GM12878 (cell line): ENCODE measurements around the gene DAB2IP. TPM values are rescaled to one million over a fixed set of nuclear protein-coding genes. Genes with fewer than 3 reads are reported as not detected.

Experiments
- ATAC-seq: fragments of 200-7000 bp; cut with Tn5 transposase; 3 replicates; pipeline ENCODE4 v1.9.1; 2020; ENCODE audit warnings: mild to moderate bottlenecking, moderate library complexity
- BruUV-seq: library from RNA; stranded (reverse); fragments of 400-500 nt; replicated peaks from 2 replicates; lab custom pipeline; 2021; lab: Mats Ljungman, UMichigan
- CTCF ChIA-PET: fragments of 300-600 bp; sonication (Branson Sonifier 250); formaldehyde crosslinking; extraction: SDS; loops from one replicate; lab custom pipeline; 2021; ENCODE audit warnings: inconsistent platforms; lab: Yijun Ruan, JAX
- POLR2A ChIA-PET: fragments of 350-600 bp; formaldehyde crosslinking; extraction: SDS; loops from one replicate; lab custom pipeline; 2021; ENCODE audit warnings: inconsistent platforms; lab: Charles Lee
- RAD21 ChIA-PET: fragments of 300-600 bp; sonication (Branson Sonifier 250); formaldehyde crosslinking; loops from one replicate; lab custom pipeline; 2023; ENCODE audit warnings: antibody characterized with exemption; ENCODE audit not compliant: unreplicated experiment; lab: Charles Lee
- SMC1A ChIA-PET: fragments of 300-600 bp; sonication (Branson Sonifier 250); formaldehyde crosslinking; loops from one replicate; lab custom pipeline; 2023; ENCODE audit not compliant: unreplicated experiment, uncharacterized antibody; lab: Charles Lee
- DNase-seq: peaks from one replicate; pipeline ENCODE4 v3.0.0-alpha.2; 2011; ENCODE audit warnings: low read depth, low spot score
- FAIRE-seq: peaks from 3 replicates; lab custom pipeline; 2011; peaks lifted over from hg19 to GRCh38; lab: Jason Lieb, UNC
- H2AFZ ChIP-seq: 2 replicates; pipeline ENCODE4 v1.6.0; 2011; ENCODE audit warnings: low read depth, low read length, control low read depth; ENCODE audit not compliant: control insufficient read depth
- H3K27ac ChIP-seq: 2 replicates; pipeline ENCODE4 v1.5.1; 2011; ENCODE audit warnings: control low read depth; ENCODE audit not compliant: control insufficient read depth, insufficient read depth
- H3K27me3 ChIP-seq, 2 experiments: replicated peaks in 1 of 2; 2 replicates each; pipeline versions ENCODE4 v1.6.0 to v1.6.1; 2011; ENCODE audit warnings: low read length in 1 of 2; ENCODE audit not compliant: control insufficient read depth in 2 of 2, insufficient read depth in 2 of 2
- H3K36me3 ChIP-seq, 2 experiments: 2 replicates each; pipeline ENCODE4 v1.5.1; 2011; ENCODE audit warnings: low read length in 1 of 2; ENCODE audit not compliant: control insufficient read depth in 2 of 2, insufficient read depth in 2 of 2
- H3K4me1 ChIP-seq: 2 replicates; pipeline ENCODE4 v1.6.1; 2011; ENCODE audit warnings: mild to moderate bottlenecking, low read length, moderate library complexity, mixed read lengths; ENCODE audit not compliant: control insufficient read depth, insufficient read depth
- H3K4me2 ChIP-seq: 2 replicates; pipeline ENCODE4 v1.6.0; 2011; ENCODE audit warnings: control low read depth; ENCODE audit not compliant: control insufficient read depth, insufficient read depth
- H3K4me3 ChIP-seq: fragments of 200-600 bp; sonication (generic); 2 replicates; pipeline ENCODE4 v1.5.1; 2016
- H3K79me2 ChIP-seq: 2 replicates; pipeline ENCODE4 v1.6.0; 2011; ENCODE audit warnings: low read length; ENCODE audit not compliant: control insufficient read depth, insufficient read depth
- H3K9ac ChIP-seq: 2 replicates; pipeline ENCODE4 v1.8.0; 2011; ENCODE audit warnings: low read length, control low read depth, mixed read lengths; ENCODE audit not compliant: control insufficient read depth, insufficient read depth
- H3K9me3 ChIP-seq: replicated peaks from 3 replicates; pipeline ENCODE4 v1.5.1; 2011; ENCODE audit warnings: mild to moderate bottlenecking, low read length; ENCODE audit not compliant: control insufficient read depth, insufficient read depth
- H4K20me1 ChIP-seq: 2 replicates; pipeline ENCODE4 v1.6.0; 2011; ENCODE audit not compliant: control insufficient read depth, insufficient read depth
- BMI1 ChIP-seq: fragments of 450-650 bp; IDR thresholded peaks from 2 replicates; pipeline ENCODE4 v1.6.1; 2016; ENCODE audit warnings: mild to moderate bottlenecking, moderate library complexity, borderline replicate concordance
- CREM ChIP-seq: IDR thresholded peaks from 2 replicates; pipeline ENCODE4 v1.6.1; 2014; ENCODE audit warnings: antibody characterized with exemption, low read depth
- CUX1 ChIP-seq: IDR thresholded peaks from 2 replicates; pipeline ENCODE4 v1.6.1; 2012; ENCODE audit warnings: improper control_type of control experiment, low read depth, low read length; ENCODE audit not compliant: insufficient replicate concordance
- POLR2AphosphoS2 ChIP-seq: IDR thresholded peaks from 2 replicates; pipeline ENCODE4 v1.6.1; 2011; ENCODE audit warnings: low read depth, mild to moderate bottlenecking, low read length, improper control_type of control experiment, moderate library complexity
- SMARCA5 ChIP-seq: fragments of 450-650 bp; IDR thresholded peaks from 2 replicates; pipeline ENCODE4 v1.6.1; 2017; ENCODE audit warnings: mild to moderate bottlenecking
- SPI1 ChIP-seq: IDR thresholded peaks from 2 replicates; pipeline ENCODE4 v1.6.1; 2011; ENCODE audit warnings: low read depth, mild to moderate bottlenecking, low read length, moderate library complexity, borderline replicate concordance; ENCODE audit not compliant: insufficient read depth
- TCF12 ChIP-seq: IDR thresholded peaks from 2 replicates; pipeline ENCODE4 v1.6.1; 2011; ENCODE audit warnings: low read depth, mild to moderate bottlenecking, low read length
- ZNF592 ChIP-seq: fragments of 450-650 bp; IDR thresholded peaks from 2 replicates; pipeline ENCODE4 v1.6.1; 2017; ENCODE audit warnings: mild to moderate bottlenecking, moderate library complexity
- WGBS: methylation state at CpG from one replicate; pipeline ENCODE4 v1.1.6; 2016; ENCODE audit warnings: low lambda C conversion rate; ENCODE audit not compliant: insufficient replicate concordance, insufficient coverage; ENCODE audit errors: missing lambda C conversion rate; 5-methylcytosine and 5-hydroxymethylcytosine counted together
- in situ Hi-C: fragments of 300-500 bp; cut with MboI; formaldehyde crosslinking; loops from 9 replicates; pipeline ENCODE4 v1.14.3; 2018; ENCODE audit warnings: mixed read lengths
- intact Hi-C: fragments of 100-400 bp; cut with micrococcal nuclease; formaldehyde crosslinking; loops from one replicate; pipeline ENCODE4 v1.14.2; 2022; ENCODE audit not compliant: unreplicated experiment
- polyA plus RNA-seq, 11 experiments: library from polyadenylated mRNA; depleted of rRNA in 4 of 11; unstranded in 6 of 11; stranded (reverse) in 5 of 11; fragments of >200 nt; fragmentation: Nextera tagmentation in 4 of 11; fragmentation: Illumina TruSeq in 1 of 11; extraction: Ambion mirVana in 4 of 11; extraction: Trizol in 1 of 11; gene quantifications; 1 replicate in 1 of 11; 2 replicates in 10 of 11; pipeline versions ENCODE4 v1.2.1 to v1.2.3, GENCODE V29; 2011 to 2016; ENCODE audit warnings: inconsistent platforms in 2 of 11, missing spikeins in 2 of 11, low read depth in 1 of 11
- total RNA-seq, 4 experiments: library from RNA; depleted of rRNA in 3 of 4; stranded (reverse); fragments of >200 nt in 3 of 4; fragmentation: Illumina TruSeq in 1 of 4; extraction: Trizol in 1 of 4; gene quantifications; 2 replicates each; pipeline versions ENCODE4 v1.2.1 to v1.2.3, GENCODE V29; 2013 to 2021

Gene DAB2IP
- total and polyA plus RNA-seq, 10 of the 15 experiments (the other 5 are each of a cell fraction or from before 2014, with no cell fraction given), result 0.03 to 0.38 (median 0.14) TPM; not detected in 6

- H3K4me3 ChIP-seq, result no peak overlapping the region
- RAD21 ChIA-PET, result no interaction called here
- DNase-seq, result no peak
- TF ChIP-seq BMI1 (peak; percentile 48; the same call in 1 of the 2 replicates), ZNF592 (no peak)
- TF ChIP-seq, all 136 proteins: peak for 1
- in situ Hi-C loops, result no loop called here
- 61% methylated on average over 7 of the region's 7 CpGs for WGBS
- H3K9me3 ChIP-seq, result no peaks in the 10 kb centered on the region
- ATAC-seq (no peak), FAIRE-seq (no peak)
- H3K27ac ChIP-seq, result no peak overlapping the region
- H3K4me1 ChIP-seq, result no peaks in the 10 kb centered on the region
- no peak overlapping the region for H3K4me2 ChIP-seq
- no peaks in the 10 kb centered on the region for H3K79me2 ChIP-seq
- no peak overlapping the region for H3K9ac ChIP-seq
- no peaks in the 10 kb centered on the region for H4K20me1 ChIP-seq
- intact Hi-C loops, result no loop called here
- no peak overlapping the region for H2AFZ ChIP-seq
- H3K27me3 ChIP-seq, result peaks cover 2 to 5% of the 10 kb centered on the region in 2 experiments; a peak in 1 of 4 replicates
- ChIA-PET CTCF (no interaction called here), POLR2A (no interaction called here), SMC1A (no interaction called here)
- no TSS peak for BruUV-seq
- no peaks in the 10 kb centered on the region for H3K36me3 ChIP-seq
These were observed 20.8 kb downstream of the DAB2IP start for GRCh38 chr9:121672213-121672612.

GRCh38 chr9:121672986-121673385, 21.6 kb downstream of the DAB2IP start:
- no peaks in the 10 kb centered on the region for H4K20me1 ChIP-seq
- H3K4me2 ChIP-seq, result no peak overlapping the region
- ChIA-PET CTCF (interaction anchor here (0.7 kb wide), 1 partner anchor 149 kb away, joined by 3 read pairs; no protein-coding TSS in a partner anchor), SMC1A (no interaction called here), POLR2A (no interaction called here), RAD21 (no interaction called here)
- BruUV-seq, result no TSS peak
- intact Hi-C loops, result no loop called here
- H2AFZ ChIP-seq, result no peak overlapping the region
- ATAC-seq (no peak), DNase-seq (no peak), FAIRE-seq (no peak)
- H3K4me1 ChIP-seq, result no peaks in the 10 kb centered on the region
- H3K79me2 ChIP-seq, result no peaks in the 10 kb centered on the region
- H3K4me3 ChIP-seq, result no peak overlapping the region
- H3K36me3 ChIP-seq, result no peaks in the 10 kb centered on the region
- no peaks in the 10 kb centered on the region for H3K9me3 ChIP-seq
- WGBS, result 0% methylated on average over 1 of the region's 1 CpG
- no peak overlapping the region for H3K27ac ChIP-seq
- peaks cover 2 to 5% of the 10 kb centered on the region in 2 experiments; a peak in 1 of 4 replicates for H3K27me3 ChIP-seq
- H3K9ac ChIP-seq, result no peak overlapping the region
- in situ Hi-C loops, result no loop called here
- TF ChIP-seq POLR2AphosphoS2 (no peak), SPI1 (no peak), TCF12 (no peak), CREM (no peak), CUX1 (no peak), SMARCA5 (no peak)
